ENCODE results near the gene DUSP22.

DNA sequence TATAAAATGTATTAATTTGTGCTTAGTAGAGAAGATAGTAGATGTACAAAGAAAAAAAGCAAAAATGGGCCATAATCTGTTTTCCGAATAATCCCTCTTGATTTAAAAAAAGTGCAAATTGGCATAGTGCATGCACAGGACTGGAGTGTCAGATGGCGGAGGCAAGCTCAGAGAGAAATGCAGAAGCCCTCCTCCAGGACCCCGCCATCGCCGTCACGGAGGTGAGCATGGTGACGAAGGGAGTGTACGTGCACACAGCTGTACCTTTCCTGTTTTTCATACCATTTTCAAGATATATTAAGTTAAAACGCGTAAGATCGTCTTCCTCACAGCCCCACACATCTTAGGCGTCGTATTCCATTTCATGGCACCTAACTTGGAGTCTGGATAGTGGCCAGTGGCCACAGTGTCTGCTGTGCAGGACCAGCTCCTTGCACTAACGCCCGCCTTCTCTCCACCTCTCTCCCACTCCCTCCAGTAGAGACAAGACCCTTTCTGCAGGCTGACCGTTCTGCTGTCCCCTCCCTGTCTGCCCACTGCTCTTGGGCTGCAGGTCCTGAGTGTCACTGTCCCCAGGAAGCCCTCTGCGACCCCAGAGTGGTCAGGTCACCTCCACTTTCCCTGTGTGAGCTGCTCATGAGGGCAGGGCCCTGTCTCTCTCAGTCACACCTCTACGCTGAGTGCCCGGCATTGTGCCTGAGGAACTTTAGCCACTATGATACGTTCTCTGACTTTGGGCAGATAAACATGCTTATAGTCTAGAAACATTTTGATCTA lies 9.8 kb downstream of the DUSP22 start:
- TF ChIP-seq, protein P1, sequence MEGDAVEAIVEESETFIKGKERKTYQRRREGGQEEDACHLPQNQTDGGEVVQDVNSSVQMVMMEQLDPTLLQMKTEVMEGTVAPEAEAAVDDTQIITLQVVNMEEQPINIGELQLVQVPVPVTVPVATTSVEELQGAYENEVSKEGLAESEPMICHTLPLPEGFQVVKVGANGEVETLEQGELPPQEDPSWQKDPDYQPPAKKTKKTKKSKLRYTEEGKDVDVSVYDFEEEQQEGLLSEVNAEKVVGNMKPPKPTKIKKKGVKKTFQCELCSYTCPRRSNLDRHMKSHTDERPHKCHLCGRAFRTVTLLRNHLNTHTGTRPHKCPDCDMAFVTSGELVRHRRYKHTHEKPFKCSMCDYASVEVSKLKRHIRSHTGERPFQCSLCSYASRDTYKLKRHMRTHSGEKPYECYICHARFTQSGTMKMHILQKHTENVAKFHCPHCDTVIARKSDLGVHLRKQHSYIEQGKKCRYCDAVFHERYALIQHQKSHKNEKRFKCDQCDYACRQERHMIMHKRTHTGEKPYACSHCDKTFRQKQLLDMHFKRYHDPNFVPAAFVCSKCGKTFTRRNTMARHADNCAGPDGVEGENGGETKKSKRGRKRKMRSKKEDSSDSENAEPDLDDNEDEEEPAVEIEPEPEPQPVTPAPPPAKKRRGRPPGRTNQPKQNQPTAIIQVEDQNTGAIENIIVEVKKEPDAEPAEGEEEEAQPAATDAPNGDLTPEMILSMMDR (IDR thresholded peaks at IDR 0.05) = no peak
- TF ChIP-seq POLR2A (IDR thresholded peaks at IDR 0.05; ENCODE audit: low read length) = no peak
